HCT116 (cell line): Measurements from ENCODE around the gene CACNA1C. TPM values are rescaled to one million over a fixed set of nuclear protein-coding genes. Genes with fewer than 3 reads are reported as not detected.

Experiments
- ATAC-seq: fragments of 200-7000 bp; cut with Tn5 transposase; 2 replicates; pipeline ENCODE4 v1.9.1; 2020; ENCODE audit warnings: mild to moderate bottlenecking, moderate library complexity
- BruUV-seq: library from RNA; stranded (reverse); fragments of 400-500 nt; replicated peaks from 2 replicates; lab custom pipeline; 2021; lab: Mats Ljungman, UMichigan
- CTCF ChIA-PET: fragments of 300-600 bp; sonication (Branson Sonifier 250); formaldehyde crosslinking; loops from one replicate; lab custom pipeline; 2021; ENCODE audit warnings: antibody characterized with exemption; lab: Charles Lee
- POLR2A ChIA-PET: fragments of 300-600, 350-600 bp; sonication (Branson Sonifier 250); formaldehyde crosslinking; loops from one replicate; lab custom pipeline; 2021; ENCODE audit warnings: antibody characterized with exemption; lab: Charles Lee
- RAD21 ChIA-PET, 2 experiments: fragments of 300-600 bp; sonication (Branson Sonifier 250); formaldehyde crosslinking; loops; one replicate each; lab custom pipeline; 2023; ENCODE audit warnings: low total read pairs in 2 of 2; ENCODE audit not compliant: uncharacterized antibody in 2 of 2, unreplicated experiment in 2 of 2, low non-redundant PET in 1 of 2; lab: Charles Lee
- DNase-seq: peaks from one replicate; pipeline ENCODE4 v3.0.0-alpha.2; 2010; ENCODE audit warnings: low read depth, low spot score
- H2AFZ ChIP-seq: fragments of 200-600 bp; shearing (Covaris generic), sonication (generic); 2 replicates; pipeline ENCODE4 v1.6.1; 2017; ENCODE audit warnings: low read depth, mixed run types, mixed read lengths, antibody characterized with exemption, low read length; ENCODE audit not compliant: poor library complexity, severe bottlenecking
- H3K27ac ChIP-seq: 2 replicates; pipeline ENCODE4 v1.5.1; 2012; ENCODE audit warnings: low read depth, low read length
- H3K27me3 ChIP-seq: fragments of 200-600 bp; sonication (generic); 2 replicates; pipeline ENCODE4 v1.6.1; 2016; ENCODE audit warnings: mixed run types, low read length, mixed read lengths; ENCODE audit not compliant: insufficient read depth
- H3K36me3 ChIP-seq, 2 experiments: fragments of 200-500 bp in 1 of 2; fragments of 200-600 bp in 1 of 2; sonication (Bioruptor generic) in 1 of 2; sonication (generic) in 1 of 2; 2 replicates each; pipeline versions ENCODE4 v1.5.1 to v1.6.1; 2014 to 2016; ENCODE audit warnings: low read length in 2 of 2, inconsistent platforms in 1 of 2, mixed read lengths in 1 of 2, mixed run types in 1 of 2; ENCODE audit not compliant: insufficient read depth in 2 of 2, control insufficient read depth in 1 of 2
- H3K4me1 ChIP-seq, 2 experiments: fragments of 200-600 bp in 1 of 2; sonication (generic) in 1 of 2; 2 replicates each; pipeline versions ENCODE4 v1.5.1 to v1.6.1; 2012 to 2017; ENCODE audit warnings: low read length in 2 of 2, inconsistent platforms in 1 of 2, mild to moderate bottlenecking in 1 of 2, mixed read lengths in 1 of 2, mixed run types in 1 of 2, moderate library complexity in 1 of 2; ENCODE audit not compliant: insufficient read depth in 2 of 2, control insufficient read depth in 1 of 2
- H3K4me2 ChIP-seq: fragments of 200-600 bp; sonication (generic); 2 replicates; pipeline ENCODE4 v1.6.1; 2017; ENCODE audit warnings: mixed run types, low read length, mixed read lengths
- H3K4me3 ChIP-seq, 2 experiments: fragments of 200-600 bp in 1 of 2; sonication (generic) in 1 of 2; replicated peaks in 1 of 2; 2 replicates each; pipeline ENCODE4 v1.5.1; 2011 to 2016; ENCODE audit warnings: low read length in 2 of 2, control low read depth in 1 of 2, low read depth in 1 of 2, mild to moderate bottlenecking in 1 of 2, mixed read lengths in 1 of 2, mixed run types in 1 of 2
- H3K79me2 ChIP-seq: fragments of 200-600 bp; sonication (generic); 2 replicates; pipeline ENCODE4 v1.6.1; 2017; ENCODE audit warnings: mild to moderate bottlenecking, mixed run types, low read length, moderate library complexity, mixed read lengths; ENCODE audit not compliant: insufficient read depth
- H3K9ac ChIP-seq: fragments of 200-600 bp; sonication (generic); 2 replicates; pipeline ENCODE4 v1.6.1; 2016; ENCODE audit warnings: low read length, mixed read lengths
- H3K9me2 ChIP-seq: fragments of 200-600 bp; sonication (generic), shearing (Covaris generic); 2 replicates; pipeline ENCODE4 v1.6.1; 2017; ENCODE audit warnings: mixed run types, mild to moderate bottlenecking, moderate library complexity; ENCODE audit not compliant: insufficient read depth
- H3K9me3 ChIP-seq, 2 experiments: fragments of 200-500 bp in 1 of 2; fragments of 200-600 bp in 1 of 2; sonication (Bioruptor generic) in 1 of 2; sonication (generic) in 1 of 2; 2 replicates each; pipeline ENCODE4 v1.6.1; 2014 to 2017; ENCODE audit warnings: low read length in 2 of 2, mixed read lengths in 2 of 2, inconsistent platforms in 1 of 2, low read depth in 1 of 2, mild to moderate bottlenecking in 1 of 2, mixed run types in 1 of 2, moderate library complexity in 1 of 2; ENCODE audit not compliant: control insufficient read depth in 1 of 2, insufficient read depth in 1 of 2
- H4K20me1 ChIP-seq: fragments of 200-600 bp; sonication (generic), shearing (Covaris generic); 2 replicates; pipeline ENCODE4 v1.6.1; 2017; ENCODE audit warnings: mixed run types, mild to moderate bottlenecking, moderate library complexity; ENCODE audit not compliant: insufficient read depth
- ATF3 ChIP-seq: IDR thresholded peaks from 2 replicates; pipeline ENCODE4 v1.6.1; 2012
- EGR1 ChIP-seq: IDR thresholded peaks from 2 replicates; pipeline ENCODE4 v1.6.1; 2012; ENCODE audit warnings: low read depth
- ELF1 ChIP-seq: IDR thresholded peaks from 2 replicates; pipeline ENCODE4 v1.6.1; 2012; ENCODE audit warnings: low read depth, borderline replicate concordance
- FOSL1 ChIP-seq: IDR thresholded peaks from 2 replicates; pipeline ENCODE4 v1.6.1; 2012; ENCODE audit warnings: low read depth
- JUND ChIP-seq: IDR thresholded peaks from 2 replicates; pipeline ENCODE4 v1.6.1; 2012
- MAX ChIP-seq: IDR thresholded peaks from 2 replicates; pipeline ENCODE4 v1.6.1; 2012
- RAD21 ChIP-seq: IDR thresholded peaks from 2 replicates; pipeline ENCODE4 v1.6.1; 2012; ENCODE audit warnings: low read depth, mild to moderate bottlenecking
- REST ChIP-seq: IDR thresholded peaks from 2 replicates; pipeline ENCODE4 v1.6.1; 2012; ENCODE audit warnings: low read depth
- SIN3A ChIP-seq: IDR thresholded peaks from 2 replicates; pipeline ENCODE4 v1.6.1; 2012; ENCODE audit warnings: low read depth
- SRF ChIP-seq: IDR thresholded peaks from 2 replicates; pipeline ENCODE4 v1.6.1; 2012; ENCODE audit warnings: low read depth
- YY1 ChIP-seq: IDR thresholded peaks from 2 replicates; pipeline ENCODE4 v1.6.1; 2011; ENCODE audit warnings: low read length, low read depth, moderate library complexity, mild to moderate bottlenecking; ENCODE audit not compliant: insufficient replicate concordance; ENCODE audit errors: extremely low read depth
- ZBTB33 ChIP-seq: IDR thresholded peaks from 2 replicates; pipeline ENCODE4 v1.6.1; 2011; ENCODE audit warnings: mild to moderate bottlenecking, low read length, moderate library complexity; ENCODE audit not compliant: insufficient replicate concordance; ENCODE audit errors: extremely low read depth
- ZFX ChIP-seq: fragments of 450-650 bp; IDR thresholded peaks from 2 replicates; pipeline ENCODE4 v1.6.1; 2017
- intact Hi-C: fragments of 100-400 bp; cut with micrococcal nuclease; formaldehyde crosslinking; loops from 2 replicates; pipeline ENCODE4 v1.10.0; 2022
- total RNA-seq: library from RNA; stranded (reverse); gene quantifications from one replicate; pipeline ENCODE4 v1.2.1, GENCODE V29; 2021; ENCODE audit not compliant: unreplicated experiment

The CACNA1C gene
- total RNA-seq, 1 experiment from 2014 or later = 0.05 TPM

DNA sequence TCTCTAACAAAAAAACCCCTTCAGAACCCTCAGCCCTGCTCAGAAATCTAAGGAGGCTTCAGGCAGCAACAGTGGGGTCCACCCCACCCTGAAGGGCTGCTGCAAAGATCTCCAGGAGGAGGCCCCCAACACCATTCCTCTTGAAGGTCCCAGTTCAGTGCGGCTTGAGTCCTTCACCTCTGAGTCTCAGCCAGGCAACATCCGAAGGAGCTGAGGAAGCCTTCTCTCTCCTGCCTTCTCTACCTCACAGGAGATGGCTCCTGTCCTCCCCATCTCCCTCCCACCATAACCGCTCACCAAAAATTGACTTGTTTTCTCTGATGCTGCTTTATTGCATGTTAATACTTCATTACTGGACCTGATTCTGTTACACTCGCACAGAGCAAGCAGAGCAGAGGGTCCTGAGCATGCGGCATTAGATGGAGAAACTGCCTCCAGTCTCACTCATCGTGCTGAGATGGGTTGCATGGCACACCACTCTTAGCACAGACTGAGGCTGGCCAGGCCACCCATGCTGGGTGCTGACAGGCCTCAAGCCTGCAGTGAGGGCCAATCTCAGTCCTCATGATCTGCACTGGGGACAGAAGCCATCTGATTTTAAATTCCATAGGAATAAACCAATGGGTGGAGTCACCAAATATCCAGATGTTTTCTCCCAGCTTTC is 224.8 kb downstream of the CACNA1C start:
- H3K4me3 ChIP-seq = no peak overlapping the region

GRCh38 chr12:2281446-2281845 is 228.7 kb downstream of the CACNA1C start:
- ChIA-PET CTCF (interaction anchor here (1.8 kb wide), 1 partner anchor 224 kb away, joined by 6 read pairs; no protein-coding TSS in a partner anchor), RAD21 (no interaction called here), POLR2A (no interaction called here)
- H2AFZ ChIP-seq = no peak overlapping the region
- no peaks in the 10 kb centered on the region for H3K9me3 ChIP-seq
- intact Hi-C loops = loop anchor here (10.0 kb wide), 1 partner anchor 303 kb away; no protein-coding TSS in a partner anchor
- H3K36me3 ChIP-seq = no peaks in the 10 kb centered on the region
- H3K79me2 ChIP-seq = no peaks in the 10 kb centered on the region
- no peak for DNase-seq
- H4K20me1 ChIP-seq = no peaks in the 10 kb centered on the region
- no TSS peak for BruUV-seq
- no peak for ATAC-seq
- no peak overlapping the region for H3K27ac ChIP-seq
- H3K9ac ChIP-seq = no peak overlapping the region
- no peak overlapping the region for H3K4me2 ChIP-seq
- H3K27me3 ChIP-seq = no peaks in the 10 kb centered on the region
- no peak overlapping the region for H3K4me3 ChIP-seq
- peaks cover 0 to 6% of the 10 kb centered on the region in 2 experiments; a peak in 1 of 4 replicates for H3K4me1 ChIP-seq
- no peaks in the 10 kb centered on the region for H3K9me2 ChIP-seq
- TF ChIP-seq YY1 = no peak
- TF ChIP-seq ELF1 = no peak
- no peak for TF ChIP-seq EGR1
- no peak for TF ChIP-seq MAX
- TF ChIP-seq RAD21 = no peak
- TF ChIP-seq ZBTB33 = no peak
- no peak for TF ChIP-seq ATF3
- TF ChIP-seq JUND = no peak
- no peak for TF ChIP-seq REST
- no peak for TF ChIP-seq FOSL1
- TF ChIP-seq SIN3A = no peak

More for the DNA sequence above, 224.8 kb downstream of the CACNA1C start:
- no peaks in the 10 kb centered on the region for H3K9me3 ChIP-seq
- CTCF ChIA-PET = no interaction called here
- H3K27ac ChIP-seq = no peak overlapping the region
- H3K36me3 ChIP-seq = no peaks in the 10 kb centered on the region
- RAD21 ChIA-PET = no interaction called here
- no peak for TF ChIP-seq ELF1
- no peak for TF ChIP-seq MAX
- TF ChIP-seq JUND = no peak
- no peak for TF ChIP-seq ZFX
- TF ChIP-seq SRF = no peak
- TF ChIP-seq, all 23 proteins: peak for 0
- Histone ChIP-seq H2AFZ (no peak overlapping the region), H3K4me1 (no peaks in the 10 kb centered on the region), H3K4me2 (no peak overlapping the region), H3K9ac (no peak overlapping the region), H3K27me3 (no peaks in the 10 kb centered on the region), H3K9me2 (no peaks in the 10 kb centered on the region), H4K20me1 (no peaks in the 10 kb centered on the region), H3K79me2 (no peaks in the 10 kb centered on the region)
- no TSS peak for BruUV-seq
- DNase-seq (no peak), ATAC-seq (no peak)
- intact Hi-C loops = no loop called here
- POLR2A ChIA-PET = no interaction called here
